HG03432 (cell line): ENCODE results near the gene SAPCD2.
"Not testable (repeated sequence)": the region's sequence is repeated elsewhere in the genome, so short reads cannot be mapped to it uniquely, and the experiment has no call there.

Experiments
- ATAC-seq: cut with Tn5 transposase; IDR thresholded peaks from one replicate; pipeline ENCODE4 v1.9.1; 2021; ENCODE audit warnings: mild to moderate bottlenecking, moderate library complexity; ENCODE audit not compliant: unreplicated experiment

Gene SAPCD2

DNA sequence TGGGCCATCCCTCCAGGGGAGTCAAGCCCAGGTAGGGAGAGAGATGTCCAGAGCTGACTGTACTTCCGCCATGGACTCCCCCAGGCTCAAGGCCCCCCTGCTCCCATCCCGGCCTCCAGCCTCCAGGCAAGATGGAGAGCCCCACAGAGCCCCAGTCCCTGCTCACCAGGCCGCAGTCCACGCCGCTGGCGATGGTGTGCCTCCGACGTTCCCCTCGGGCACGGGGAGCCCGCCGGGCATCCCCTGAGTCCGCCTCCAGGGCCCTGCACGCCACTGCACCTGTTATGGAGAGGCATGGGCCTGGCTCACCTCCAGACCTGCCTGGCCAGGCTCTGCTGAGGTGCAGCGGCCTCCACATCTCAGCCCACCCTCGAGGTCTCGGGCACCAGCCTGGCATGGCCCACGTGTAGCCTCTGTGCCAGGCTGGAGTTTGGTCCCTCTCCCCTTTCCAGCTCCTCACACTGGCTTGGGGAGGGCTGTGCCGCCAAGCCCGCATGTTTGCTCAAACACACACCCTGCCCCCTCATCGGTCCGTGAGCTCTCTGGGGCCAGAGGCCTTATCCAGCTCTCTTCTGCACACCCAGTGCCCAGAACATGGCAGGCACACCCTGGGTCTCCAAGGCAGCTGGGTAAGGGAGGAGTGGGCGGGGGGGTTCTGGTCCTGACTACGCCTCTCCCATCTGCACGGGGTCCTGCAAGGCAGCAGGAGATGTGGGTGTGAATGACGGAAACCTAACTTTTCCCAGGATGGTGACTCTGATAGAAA is 4.1 kb downstream of the SAPCD2 start:
- ATAC-seq: no peak

DNA sequence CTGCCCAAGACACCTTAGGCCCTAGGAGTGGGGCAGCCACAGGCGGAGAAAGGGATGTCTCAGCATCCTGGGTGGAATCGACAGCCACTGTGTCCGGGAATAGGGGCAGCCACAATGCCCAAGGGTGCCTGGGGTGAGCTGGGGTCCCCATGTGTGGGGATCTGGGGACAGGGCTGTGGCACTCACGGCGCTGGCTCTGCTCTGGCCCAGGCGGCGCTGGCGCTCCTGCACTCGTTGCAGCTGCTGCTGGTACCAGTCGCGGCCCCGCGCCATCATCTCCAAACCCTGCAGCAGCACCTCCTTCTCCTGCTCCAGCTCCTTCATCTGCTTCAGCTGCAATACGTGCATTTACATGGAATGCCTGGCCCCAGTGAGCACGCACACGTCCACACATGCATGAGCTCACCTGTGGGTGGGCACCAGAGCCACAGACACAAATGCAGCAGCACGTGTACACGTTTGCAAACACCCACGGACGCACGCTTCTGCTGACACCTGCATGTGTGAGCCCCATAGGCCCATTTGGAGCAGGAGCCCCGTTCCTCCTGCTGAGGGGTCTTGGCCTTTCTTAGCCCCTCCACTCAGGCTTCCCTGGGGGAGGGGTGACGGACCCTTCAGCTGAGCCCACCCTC is 4.9 kb downstream of the SAPCD2 start:
- ATAC-seq: no peak

DNA sequence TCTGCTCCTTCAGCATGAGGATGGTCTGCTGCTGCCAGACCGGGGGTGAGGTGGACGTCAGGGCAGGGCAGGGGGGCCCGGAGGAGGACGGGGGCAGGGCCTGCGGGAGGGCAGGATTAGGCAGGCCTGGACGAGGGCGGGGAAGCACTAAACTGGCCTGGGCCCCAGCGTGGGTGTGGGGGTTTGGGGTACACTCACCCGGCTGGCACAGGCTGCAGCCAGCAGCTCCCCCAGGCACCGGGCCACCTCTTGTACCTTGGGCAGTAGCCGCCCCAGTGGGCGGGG is 5.5 kb downstream of the SAPCD2 start:
- no peak for ATAC-seq

DNA sequence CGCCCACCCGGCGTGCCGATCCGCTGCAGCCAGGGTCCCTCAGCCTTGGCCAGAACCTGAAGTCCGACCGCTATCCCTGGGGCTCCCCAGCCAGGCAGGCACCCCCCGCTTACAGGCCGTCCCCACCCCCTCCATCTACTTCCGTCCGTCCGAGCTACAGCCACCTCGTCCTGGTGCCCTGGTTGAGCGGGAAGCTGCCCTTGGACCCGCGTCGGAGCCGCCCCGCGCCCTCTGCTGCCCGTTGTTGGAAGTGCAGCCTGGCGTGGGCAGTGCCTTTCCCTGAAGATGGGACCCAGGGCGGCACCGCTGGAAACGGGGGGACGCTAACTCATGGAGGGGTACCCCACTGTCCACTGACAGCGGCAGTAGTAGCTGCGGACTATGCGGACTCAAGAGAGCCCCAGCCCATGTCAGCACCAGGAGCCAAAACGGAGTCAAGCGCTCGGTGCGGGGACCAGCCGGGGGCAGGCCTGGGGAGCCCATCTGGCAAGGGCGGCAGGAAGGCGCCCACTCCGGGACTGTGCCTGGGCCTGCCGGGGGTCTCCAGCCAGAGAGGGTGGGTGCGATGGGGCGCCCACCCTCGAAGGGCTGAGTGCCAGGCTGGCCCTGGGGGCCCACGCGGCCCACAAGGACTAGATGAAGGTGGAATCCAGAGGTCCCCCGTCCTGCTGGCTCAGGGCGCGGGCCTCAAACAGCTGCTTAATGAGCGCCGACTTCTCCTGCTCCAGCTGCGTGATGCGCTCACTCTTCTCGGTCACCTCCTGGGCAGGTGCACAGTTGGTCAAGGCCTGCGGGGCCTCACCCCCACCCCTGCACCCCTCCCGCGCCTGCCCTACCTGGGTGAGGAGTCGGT is 6.1 kb downstream of the SAPCD2 start:
- no peak for ATAC-seq

DNA sequence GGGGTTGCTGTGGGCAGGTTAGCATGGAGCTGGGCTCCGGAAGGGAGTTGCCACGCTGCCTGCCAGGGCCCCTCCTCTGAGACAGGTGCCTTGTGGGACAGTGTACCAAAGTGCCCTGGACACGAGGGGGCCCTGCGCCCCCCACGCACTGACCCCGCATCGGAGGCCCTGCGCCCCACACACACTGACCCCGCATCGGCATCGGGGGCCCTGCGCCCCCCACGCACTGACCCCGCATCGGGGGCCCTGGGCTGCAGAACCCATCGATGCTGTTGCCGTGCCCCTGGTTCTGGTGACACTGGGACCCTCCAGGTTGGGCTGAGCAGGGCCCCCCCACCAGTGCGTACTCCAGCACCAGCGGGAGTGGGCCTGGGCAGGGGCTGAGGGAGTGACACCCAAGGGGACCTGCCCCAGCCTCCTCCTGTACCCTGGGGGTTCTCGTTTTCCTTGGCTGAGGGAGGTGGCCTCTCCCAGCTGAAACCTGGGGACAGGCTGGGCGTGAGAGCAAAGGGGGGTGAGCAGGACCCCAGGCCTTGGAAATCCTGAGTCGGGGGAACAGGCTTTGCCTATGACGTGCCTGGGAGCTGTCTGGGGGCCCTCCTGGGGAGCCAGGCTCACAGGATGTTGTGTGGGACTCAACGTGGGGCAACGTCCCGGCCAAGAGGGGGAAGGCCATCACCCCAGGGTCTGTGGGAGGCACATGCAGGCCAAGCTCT is 6.9 kb downstream of the SAPCD2 start:
- ATAC-seq: no peak

DNA sequence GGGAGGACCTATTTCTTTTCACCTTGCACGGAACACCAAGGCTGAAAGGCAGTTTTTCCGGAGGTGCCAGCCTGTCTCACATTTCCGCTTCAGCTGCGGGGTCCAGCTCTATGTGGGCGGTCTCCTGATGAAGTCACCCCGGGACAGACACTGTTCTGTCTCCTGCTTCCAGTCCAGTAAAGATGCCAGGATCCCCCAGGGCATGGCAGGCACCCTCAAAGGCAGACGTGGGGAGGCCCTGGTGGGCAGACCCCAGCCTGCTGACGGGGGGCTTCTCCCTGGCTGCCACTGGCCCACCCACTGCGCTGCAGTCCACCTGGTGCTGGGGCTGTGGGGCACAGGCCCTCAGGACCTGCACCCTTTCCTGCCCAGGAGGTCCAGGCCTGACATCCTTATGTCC is 7.6 kb downstream of the SAPCD2 start:
- not testable (repeated sequence) for ATAC-seq

DNA sequence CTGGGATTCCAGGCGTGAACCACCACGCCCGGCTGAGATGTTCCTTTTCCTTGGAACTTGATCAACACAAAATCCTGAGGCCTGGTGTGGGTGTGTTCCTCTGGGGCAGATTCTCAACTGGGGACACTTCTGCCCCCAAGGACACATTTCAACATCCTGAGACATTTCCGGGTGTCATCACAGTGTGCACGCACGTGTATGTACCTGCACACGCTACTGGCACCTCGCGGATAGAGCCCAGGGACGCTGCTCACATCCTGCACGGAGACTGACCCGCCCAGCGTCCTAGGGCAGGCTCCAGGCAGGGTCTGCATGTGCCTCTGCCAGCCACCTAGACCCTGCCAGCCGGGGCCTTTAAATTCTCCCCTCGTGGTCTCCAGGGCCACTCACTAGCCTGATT is 8.0 kb downstream of the SAPCD2 start:
- no peak for ATAC-seq

DNA sequence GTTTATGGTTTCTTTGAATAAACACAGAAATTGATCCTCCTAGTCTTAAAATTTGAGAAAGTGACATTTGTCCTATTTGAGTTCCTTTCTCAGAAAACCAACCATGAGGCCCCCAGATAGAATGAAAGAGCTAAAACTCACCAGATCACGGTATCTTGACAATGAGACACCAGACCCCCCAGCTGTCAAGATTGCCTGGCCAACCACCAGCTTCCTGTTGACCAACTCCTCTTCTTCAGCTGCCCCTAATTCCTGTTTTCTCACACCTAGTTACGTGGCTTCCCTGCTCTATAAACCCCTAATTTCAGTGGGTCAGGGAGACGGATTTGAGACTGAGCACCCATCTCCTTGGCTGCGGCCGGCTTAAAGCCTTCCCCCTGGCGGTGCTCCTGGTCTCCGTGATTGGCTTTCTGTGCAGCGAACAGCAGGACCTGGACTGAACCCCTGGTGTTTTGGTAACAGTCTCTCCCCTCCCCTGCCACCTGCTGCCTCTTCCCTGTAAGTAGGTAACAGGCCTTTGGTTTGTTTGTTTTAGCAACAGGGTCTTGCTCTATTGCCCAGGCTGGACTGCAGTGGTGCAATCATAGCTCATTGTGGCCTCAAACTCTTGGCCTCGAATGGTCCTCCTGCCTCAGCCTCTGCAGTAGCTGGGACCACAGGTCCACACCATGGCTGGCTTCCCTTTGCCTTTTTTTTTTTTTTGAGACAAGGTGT is 11.7 kb downstream of the SAPCD2 start:
- no peak for ATAC-seq

DNA sequence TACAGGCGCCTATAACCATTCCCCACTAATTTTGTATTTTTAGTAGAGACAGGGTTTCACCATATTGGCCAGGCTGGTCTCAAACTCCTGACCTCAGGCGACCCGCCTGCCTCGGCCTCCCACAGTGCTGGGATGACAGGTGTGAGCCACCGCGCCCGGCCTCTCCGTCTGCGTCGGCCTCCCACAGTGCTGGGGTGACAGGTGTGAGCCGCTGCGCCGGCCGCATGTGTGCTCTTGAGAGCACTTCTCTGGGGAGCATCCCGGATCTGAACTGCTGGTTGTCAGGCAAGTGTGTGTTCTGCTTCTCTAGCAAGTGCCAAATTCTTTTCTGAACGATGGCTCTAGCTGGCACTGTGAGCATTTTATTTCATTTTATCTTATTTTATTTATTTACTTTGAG is 12.8 kb downstream of the SAPCD2 start:
- no peak for ATAC-seq

DNA sequence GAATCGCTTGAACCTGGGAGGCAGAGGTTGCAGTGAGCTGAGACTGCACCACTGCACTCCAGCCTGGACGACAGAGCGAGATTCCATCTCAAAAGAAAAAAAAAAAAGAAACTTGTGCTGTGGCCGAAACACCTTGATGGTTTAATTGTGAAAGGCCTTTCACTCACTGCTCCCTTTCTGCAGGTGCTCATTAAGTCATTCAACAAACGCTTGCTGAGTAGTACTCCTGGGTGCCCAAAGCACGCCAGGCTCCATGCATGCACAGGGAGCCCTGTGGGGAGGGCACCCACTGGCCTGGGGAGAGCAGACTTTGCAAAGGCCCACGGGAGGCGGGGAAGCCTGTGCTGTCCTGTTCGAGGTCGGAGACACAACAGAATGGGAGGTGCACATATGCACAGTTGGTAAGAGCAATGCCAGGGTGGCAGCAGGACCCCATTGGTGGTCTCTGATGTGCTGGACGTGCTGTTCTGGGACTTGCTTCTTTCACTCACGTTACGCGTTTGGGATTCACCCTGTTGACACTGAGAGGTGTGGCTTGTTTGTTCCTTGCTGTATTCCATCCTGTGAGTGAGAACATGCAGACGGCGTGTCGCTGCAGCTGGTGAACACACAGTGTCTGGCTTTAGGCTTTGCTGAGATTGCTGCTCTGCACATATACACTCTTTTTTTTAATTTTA is 13.5 kb downstream of the SAPCD2 start:
- ATAC-seq: no peak

DNA sequence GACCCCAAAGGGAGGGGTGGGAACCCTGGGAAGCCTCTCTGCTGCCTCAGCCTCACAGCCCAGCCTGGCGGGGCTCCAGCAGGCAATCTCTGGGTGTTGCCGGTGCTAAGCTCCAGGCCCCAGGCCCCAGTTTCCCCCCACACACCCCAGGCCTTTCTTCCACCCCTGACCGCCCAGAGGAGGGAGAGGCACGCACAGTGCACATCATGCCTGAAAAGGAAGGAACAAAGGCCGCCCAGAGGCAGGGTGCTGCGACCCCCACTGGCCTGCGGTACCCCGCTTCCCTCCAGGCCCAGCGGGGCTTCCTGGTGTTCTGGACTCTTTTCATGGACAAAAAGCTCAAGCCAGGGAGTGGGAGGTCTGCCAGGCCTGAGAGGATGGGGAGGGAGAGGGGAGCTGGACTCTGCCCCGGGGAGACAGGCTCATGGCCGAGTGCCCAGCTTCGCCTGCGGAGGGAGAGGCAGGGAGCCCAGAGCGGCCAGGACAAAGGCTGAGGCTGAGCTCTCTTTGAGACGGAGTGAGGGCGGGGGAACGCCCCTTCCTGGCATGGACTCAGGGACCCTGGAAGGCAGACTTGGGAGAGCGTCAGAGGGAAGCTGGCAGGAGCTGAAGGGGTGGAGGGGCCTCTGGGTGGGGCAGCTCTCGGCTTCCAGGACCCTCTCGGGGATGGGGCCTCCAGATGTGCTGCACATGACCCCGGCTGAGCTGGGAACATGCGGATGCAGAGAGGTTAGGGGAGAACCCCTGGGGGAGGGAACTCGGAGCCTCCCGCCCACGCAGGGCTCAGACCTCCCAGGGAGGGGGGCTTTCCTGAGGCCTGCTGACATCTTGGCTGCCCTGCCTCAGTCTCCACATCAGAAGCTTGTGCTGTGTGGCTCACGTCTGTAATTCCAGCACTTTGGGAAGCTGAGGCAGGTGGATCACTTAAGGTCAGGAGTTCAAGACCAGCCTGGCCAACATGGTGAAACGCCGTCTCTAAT is 14.7 kb downstream of the SAPCD2 start:
- ATAC-seq: no peak

DNA sequence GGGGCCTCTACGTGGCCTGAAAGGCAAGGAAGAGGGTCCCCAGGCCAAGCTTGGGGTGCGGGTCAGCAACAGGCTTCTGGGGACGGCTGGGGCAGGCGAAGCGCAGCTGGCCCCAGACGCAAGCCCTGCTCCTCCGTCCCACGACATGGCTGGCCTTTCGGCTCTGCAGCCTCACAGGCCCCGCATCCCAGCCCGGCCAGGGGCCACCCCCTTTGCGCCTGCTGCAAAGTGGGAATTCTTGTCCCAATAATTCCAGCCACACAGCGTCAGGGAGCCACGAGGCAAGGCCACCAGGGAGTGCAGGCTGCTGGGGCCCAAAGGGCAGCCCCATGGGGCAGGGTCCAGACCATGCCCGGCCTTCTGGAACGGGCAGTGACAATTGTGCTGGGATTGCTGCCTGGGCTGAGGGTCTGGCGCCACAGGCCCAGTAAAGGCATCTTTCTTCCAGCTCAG is 15.4 kb downstream of the SAPCD2 start:
- no peak for ATAC-seq

DNA sequence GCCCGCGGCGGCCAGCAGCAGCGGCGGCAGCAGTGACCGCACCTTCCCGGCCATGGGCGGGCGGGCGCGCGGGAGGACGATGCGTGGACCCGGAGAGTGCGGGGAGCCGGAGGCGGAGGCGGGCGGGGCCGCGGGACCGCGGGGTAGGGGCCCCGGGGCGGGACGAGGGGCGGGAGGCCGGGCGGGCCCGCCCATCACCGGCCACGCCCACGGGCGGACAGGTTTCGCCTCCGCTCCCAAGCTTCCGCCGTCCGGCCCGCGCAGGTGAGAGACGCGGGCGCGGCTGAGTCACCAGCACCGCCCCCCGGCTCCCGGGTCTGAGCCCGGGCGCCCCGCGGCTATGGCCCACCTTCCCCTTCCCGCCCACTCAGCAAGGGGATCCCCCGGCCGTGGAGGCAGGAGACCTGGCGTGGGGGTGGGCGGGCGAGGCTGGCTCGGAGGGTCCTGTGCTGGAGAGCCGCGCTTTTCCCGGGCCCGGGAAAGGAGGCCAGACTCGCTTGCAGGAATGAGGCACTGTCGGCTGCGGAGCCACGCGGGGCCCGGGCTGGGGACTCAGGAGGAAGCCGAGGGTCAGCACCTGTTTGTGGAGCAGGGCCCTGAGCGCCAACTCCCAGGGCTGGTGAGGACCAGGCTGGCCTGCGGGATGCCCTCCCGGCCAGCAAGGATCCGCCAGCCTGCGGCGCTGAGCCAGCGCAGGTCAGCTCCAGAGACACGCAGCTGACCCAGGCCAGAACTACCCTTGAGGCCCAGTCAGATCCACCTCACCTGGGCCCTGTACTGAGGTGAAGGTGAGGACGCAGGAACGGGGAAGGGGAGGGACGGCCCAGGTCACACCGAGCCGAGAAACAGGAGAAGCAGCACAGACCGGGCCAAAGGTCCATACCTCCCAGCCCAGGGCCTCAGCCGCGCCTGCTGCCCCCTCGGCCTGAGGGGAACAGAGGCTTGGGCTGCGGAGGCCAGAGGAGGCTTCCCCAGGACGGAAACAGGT is 16.1 kb downstream of the SAPCD2 start, which contains the start of gene ENTPD2:
ENTPD2 (minus strand) TSS at position 118 of the 988 bp plus-strand sequence; CDS start at position 54, 64 bp downstream.
- no peak for ATAC-seq

DNA sequence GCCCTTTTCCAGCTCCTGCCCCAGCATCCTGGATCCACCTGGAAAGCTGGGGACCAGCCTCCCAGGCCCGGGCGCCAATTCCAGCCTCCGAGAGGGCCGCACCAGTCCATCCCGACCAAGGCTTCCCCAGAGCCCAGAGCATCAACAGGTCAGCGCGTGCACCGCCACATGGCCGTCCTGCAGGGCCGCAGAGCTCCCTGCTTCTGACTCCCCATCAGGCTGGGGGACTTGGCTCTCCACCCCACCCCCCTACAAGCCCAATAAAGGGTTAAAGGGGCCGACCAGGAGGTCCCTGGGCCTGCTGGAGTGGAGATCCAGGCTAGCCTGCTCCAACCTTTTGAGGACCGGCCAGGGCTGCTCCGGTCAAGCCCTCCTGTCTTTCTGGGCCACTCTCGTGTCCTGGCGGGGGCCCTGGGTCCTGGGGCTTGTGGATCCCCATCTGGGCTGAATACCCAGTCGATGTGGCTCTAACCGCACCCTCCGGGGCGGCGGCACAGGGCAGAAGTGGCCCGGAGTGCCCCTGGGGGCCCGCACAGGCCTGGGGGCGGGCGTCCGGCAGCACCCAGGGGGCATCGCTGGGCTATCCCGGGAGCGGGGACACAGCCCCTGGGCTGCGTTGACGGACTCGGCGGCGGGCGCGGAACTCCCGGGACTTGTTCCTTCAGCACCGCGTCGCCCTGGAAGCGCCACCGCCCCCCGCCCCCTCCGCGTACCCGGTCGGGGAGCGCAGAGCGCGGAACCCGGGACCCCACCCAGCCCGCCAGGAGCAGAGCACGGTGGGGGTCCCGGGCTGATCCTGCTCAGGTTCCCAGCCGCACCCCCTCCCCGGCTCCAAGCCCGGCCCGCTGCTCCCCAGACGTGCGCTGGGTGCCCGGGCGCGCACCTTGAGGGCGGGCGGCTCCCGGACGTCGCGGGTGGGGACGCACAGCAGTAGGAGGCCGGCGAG is 17.1 kb downstream of the SAPCD2 start:
- ATAC-seq: no peak

DNA sequence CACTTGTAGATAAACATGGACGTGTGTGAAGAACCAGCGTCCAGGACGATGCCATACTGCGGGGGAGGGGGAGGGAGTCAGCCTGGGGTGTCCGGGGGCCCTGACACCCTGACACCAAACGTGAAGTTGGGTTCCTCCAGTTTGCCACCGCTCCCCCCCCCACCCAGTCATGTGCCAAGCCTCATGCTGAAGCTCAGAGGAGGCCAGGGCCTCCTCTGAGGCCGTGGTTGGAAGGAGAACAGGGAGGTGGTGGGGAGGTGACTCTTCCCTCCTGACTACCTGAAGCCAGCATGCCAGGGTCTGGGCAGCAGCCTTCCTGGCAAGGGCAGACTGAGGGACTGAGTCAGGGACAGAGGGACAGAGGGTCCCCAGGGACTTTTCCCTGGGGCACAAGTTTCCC is 18.1 kb downstream of the SAPCD2 start:
- ATAC-seq: no peak

DNA sequence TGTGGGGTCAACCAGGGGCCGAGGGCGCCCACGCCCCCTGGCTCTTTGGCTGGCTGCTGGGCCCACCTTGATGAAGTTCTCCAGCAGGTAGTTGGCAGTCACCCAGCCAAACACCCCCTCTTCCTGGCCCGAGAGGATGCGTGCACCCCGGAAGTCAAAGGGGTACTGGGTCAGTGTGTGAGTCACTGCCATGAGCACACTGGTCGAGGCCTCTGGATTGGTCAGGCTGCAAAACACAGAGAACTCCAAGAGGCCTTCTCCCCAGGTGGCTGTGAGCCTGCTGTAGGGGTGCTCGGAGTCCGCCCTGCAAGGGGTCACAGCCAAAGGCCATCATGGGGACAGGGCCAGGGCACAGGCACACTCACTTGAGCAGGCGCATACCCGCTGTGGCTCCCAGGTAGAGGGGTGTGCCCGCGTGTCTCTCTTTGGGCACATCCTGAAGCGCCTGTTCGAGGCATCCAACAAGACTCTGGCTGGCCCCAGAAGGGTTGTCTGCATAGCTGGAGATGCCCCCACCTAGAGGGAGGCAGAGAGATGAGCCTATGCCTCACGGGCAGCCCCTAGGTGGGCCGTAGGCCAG is 19.1 kb downstream of the SAPCD2 start:
- ATAC-seq: no peak
